Esophagus muscularis mucosa (tissue), 4 donors: Measurements from ENCODE around the gene TMEM88. TPM values are rescaled to one million over a fixed set of nuclear protein-coding genes. Genes with fewer than 3 reads are reported as not detected.
A peak's percentile ranks its signal among the peaks of the same experiment; 100 is the strongest.

ENCODE experiments used
- DNase-seq: peaks from one replicate; pipeline ENCODE4 v3.0.0-alpha.2; 2017; ENCODE audit errors: extremely low spot score
- H3K27ac ChIP-seq, 4 donors: fragments of 200-600 bp; sonication (generic); replicated peaks in 1 of 4; 1 replicate in 3 of 4; 2 replicates in 1 of 4; pipeline ENCODE4 v1.5.1; 2016 to 2019; ENCODE audit warnings: mild to moderate bottlenecking in 1 of 4
- H3K27me3 ChIP-seq, 4 donors: fragments of 200-600 bp; sonication (generic); one replicate each; pipeline versions ENCODE4 v1.5.1 to v1.6.0; 2016 to 2019
- H3K36me3 ChIP-seq, 4 donors: fragments of 200-600 bp; sonication (generic); one replicate each; pipeline ENCODE4 v1.5.1; 2016 to 2019
- H3K4me1 ChIP-seq, 4 donors: fragments of 200-600 bp; sonication (generic); one replicate each; pipeline ENCODE4 v1.5.1; 2016 to 2019
- H3K4me3 ChIP-seq, 4 donors: fragments of 200-600 bp; sonication (generic); 1 replicate in 2 of 4; 2 replicates in 2 of 4; pipeline ENCODE4 v1.5.1; 2016 to 2019; ENCODE audit warnings: mild to moderate bottlenecking in 4 of 4, moderate library complexity in 1 of 4
- H3K9me3 ChIP-seq, 4 donors: fragments of 200-600 bp; sonication (generic); 1 replicate in 3 of 4; 2 replicates in 1 of 4; pipeline ENCODE4 v1.5.1; 2016 to 2019
- CTCF ChIP-seq, 3 experiments: fragments of 200-600 bp in 2 of 3; fragments of 450-650 bp in 1 of 3; sonication (generic) in 2 of 3; IDR thresholded peaks; one replicate each; pipeline ENCODE4 v1.5.1; 2017 to 2019; ENCODE audit warnings: antibody characterized with exemption in 3 of 3, mild to moderate bottlenecking in 2 of 3, moderate library complexity in 1 of 3
- EP300 ChIP-seq: sonication (generic); formaldehyde crosslinking; IDR thresholded peaks from one replicate; pipeline ENCODE4 v1.6.1; 2017; ENCODE audit warnings: antibody characterized with exemption
- POLR2A ChIP-seq: fragments of 450-650 bp; IDR thresholded peaks from one replicate; pipeline ENCODE4 v1.6.1; 2017; ENCODE audit warnings: antibody characterized with exemption, moderate library complexity, mild to moderate bottlenecking, low read depth
- POLR2AphosphoS5 ChIP-seq, 2 donors: sonication (generic); formaldehyde crosslinking; IDR thresholded peaks; one replicate each; pipeline ENCODE4 v1.6.1; 2017; ENCODE audit warnings: antibody characterized with exemption in 2 of 2
- WGBS: methylation state at CpG from one replicate; pipeline ENCODE4 v1.1.5; 2018; 5-methylcytosine and 5-hydroxymethylcytosine counted together
- intact Hi-C: fragments of 100-400 bp; cut with DNase I; formaldehyde crosslinking; loops from one replicate; pipeline ENCODE4 v1.15.1; 2023
- total RNA-seq, 4 donors: library from RNA; depleted of rRNA; stranded (reverse); fragments of >200 nt; gene quantifications; one replicate each; pipeline versions ENCODE4 v1.1.0 to v1.2.1, GENCODE V29; 2016

TMEM88 gene
- total RNA-seq, 4 donors from 2014 or later: 13.3 to 45.9 (median 42.5) TPM

- Histone ChIP-seq H3K27ac (no peak overlapping the region), H3K27me3 (no peaks in the 10 kb centered on the region), H3K4me1 (peaks cover 10 to 17% (median 13%) of the 10 kb centered on the region in 4 donors), H3K36me3 (peaks cover 29 to 86% (median 62%) of the 10 kb centered on the region in 4 donors), H3K9me3 (no peaks in the 10 kb centered on the region), H3K4me3 (no peak overlapping the region)
- DNase-seq: no peak
- TF ChIP-seq POLR2AphosphoS5 (IDR thresholded peaks at IDR 0.05): no peak
- TF ChIP-seq EP300: no peak
- TF ChIP-seq CTCF (IDR thresholded peaks at IDR 0.05): no peak
- no peak for TF ChIP-seq POLR2A
- WGBS: 83% methylated on average over 9 of the region's 9 CpGs
- intact Hi-C loops: loop anchor here (5.0 kb wide), 1 partner anchor 72 kb away; no protein-coding TSS in a partner anchor
Measured at GRCh38 chr17:7894226-7894625, 39.4 kb downstream of the TMEM88 start.

GRCh38 chr17:7894866-7895265, 40.0 kb downstream of the TMEM88 start:
- intact Hi-C loops: loop anchor here (5.0 kb wide), 2 partner anchors 33 to 73 kb away; no protein-coding TSS in a partner anchor
- Histone ChIP-seq H3K27me3 (no peaks in the 10 kb centered on the region), H3K4me3 (no peak overlapping the region), H3K9me3 (no peaks in the 10 kb centered on the region), H3K27ac (no peak overlapping the region), H3K36me3 (peaks cover 35 to 92% (median 69%) of the 10 kb centered on the region in 4 donors), H3K4me1 (peaks cover 4 to 11% (median 7%) of the 10 kb centered on the region in 4 donors)
- TF ChIP-seq EP300: no peak
- TF ChIP-seq POLR2AphosphoS5 (IDR thresholded peaks at IDR 0.05): no peak
- no peak for TF ChIP-seq CTCF (IDR thresholded peaks at IDR 0.05)
- TF ChIP-seq POLR2A: no peak
- DNase-seq: no peak
- 85% methylated on average over 8 of the region's 8 CpGs for WGBS

GRCh38 chr17:7897090-7897489, 42.2 kb downstream of the TMEM88 start:
- Histone ChIP-seq H3K27me3 (no peaks in the 10 kb centered on the region), H3K36me3 (peaks cover 36 to 99% (median 78%) of the 10 kb centered on the region in 4 donors), H3K4me3 (no peak overlapping the region), H3K27ac (no peak overlapping the region), H3K4me1 (no peaks in the 10 kb centered on the region), H3K9me3 (no peaks in the 10 kb centered on the region)
- 82% methylated on average over 13 of the region's 13 CpGs for WGBS
- DNase-seq: no peak
- intact Hi-C loops: loop anchor here (5.0 kb wide), 1 partner anchor 35 kb away; no protein-coding TSS in a partner anchor
- no peak for TF ChIP-seq EP300
- TF ChIP-seq CTCF (IDR thresholded peaks at IDR 0.05): no peak
- TF ChIP-seq POLR2AphosphoS5 (IDR thresholded peaks at IDR 0.05): no peak
- no peak for TF ChIP-seq POLR2A

GRCh38 chr17:7897773-7898172, 42.9 kb downstream of the TMEM88 start:
- TF ChIP-seq CTCF (IDR thresholded peaks at IDR 0.05) (peak; percentile 43 to 73 (median 59)), POLR2A (no peak)
- Histone ChIP-seq H3K4me1 (no peaks in the 10 kb centered on the region), H3K9me3 (no peaks in the 10 kb centered on the region), H3K27me3 (no peaks in the 10 kb centered on the region), H3K4me3 (no peak overlapping the region), H3K36me3 (peaks cover 36 to 100% (median 84%) of the 10 kb centered on the region in 4 donors), H3K27ac (no peak overlapping the region)
- no peak for DNase-seq
- intact Hi-C loops: loop anchor here (5.0 kb wide), 1 partner anchor 35 kb away; no protein-coding TSS in a partner anchor
- 26% methylated on average over 6 of the region's 6 CpGs for WGBS
